ENCODE results near the gene KRT82.

DNA sequence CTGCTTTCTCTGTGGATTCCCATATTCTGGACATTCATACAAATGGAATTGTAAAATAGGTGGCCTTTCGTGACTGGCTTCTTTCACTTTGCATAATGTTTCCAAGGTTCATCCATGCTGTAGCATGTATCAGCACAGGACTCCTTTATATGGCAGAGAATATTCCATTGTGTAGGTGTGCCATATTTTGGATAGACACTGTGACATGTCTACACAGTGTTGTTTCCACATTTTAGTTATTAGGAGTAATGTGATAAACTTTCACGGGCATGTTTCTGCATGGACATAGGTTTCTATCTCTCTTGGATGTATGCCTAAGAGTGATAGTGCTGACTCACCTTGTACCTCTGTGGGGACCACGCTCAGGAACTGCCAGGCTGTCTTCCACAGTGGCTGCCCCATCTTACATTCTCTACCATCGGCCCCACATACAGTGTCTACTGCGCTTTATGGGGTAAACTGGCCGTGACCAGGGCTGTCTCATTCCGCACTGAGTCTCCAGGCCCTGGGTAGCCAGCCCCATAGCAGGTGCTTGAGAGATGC lies 13.6 kb downstream of the KRT82 start:
- no peak for TF ChIP-seq EZH2 (IDR thresholded peaks at IDR 0.05; ENCODE audit: borderline replicate concordance, low read length)
- TF ChIP-seq, protein P1, sequence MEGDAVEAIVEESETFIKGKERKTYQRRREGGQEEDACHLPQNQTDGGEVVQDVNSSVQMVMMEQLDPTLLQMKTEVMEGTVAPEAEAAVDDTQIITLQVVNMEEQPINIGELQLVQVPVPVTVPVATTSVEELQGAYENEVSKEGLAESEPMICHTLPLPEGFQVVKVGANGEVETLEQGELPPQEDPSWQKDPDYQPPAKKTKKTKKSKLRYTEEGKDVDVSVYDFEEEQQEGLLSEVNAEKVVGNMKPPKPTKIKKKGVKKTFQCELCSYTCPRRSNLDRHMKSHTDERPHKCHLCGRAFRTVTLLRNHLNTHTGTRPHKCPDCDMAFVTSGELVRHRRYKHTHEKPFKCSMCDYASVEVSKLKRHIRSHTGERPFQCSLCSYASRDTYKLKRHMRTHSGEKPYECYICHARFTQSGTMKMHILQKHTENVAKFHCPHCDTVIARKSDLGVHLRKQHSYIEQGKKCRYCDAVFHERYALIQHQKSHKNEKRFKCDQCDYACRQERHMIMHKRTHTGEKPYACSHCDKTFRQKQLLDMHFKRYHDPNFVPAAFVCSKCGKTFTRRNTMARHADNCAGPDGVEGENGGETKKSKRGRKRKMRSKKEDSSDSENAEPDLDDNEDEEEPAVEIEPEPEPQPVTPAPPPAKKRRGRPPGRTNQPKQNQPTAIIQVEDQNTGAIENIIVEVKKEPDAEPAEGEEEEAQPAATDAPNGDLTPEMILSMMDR (IDR thresholded peaks at IDR 0.05; ENCODE audit: low read length): no peak

All from OCI-LY1 (cell line).